Measurements from ENCODE around the gene TANGO2. TPM values are rescaled to one million over a fixed set of nuclear protein-coding genes. Genes with fewer than 3 reads are reported as not detected.
A peak's percentile ranks its signal among the peaks of the same experiment; 100 is the strongest.

TANGO2 gene
- total and polyA plus RNA-seq, 9 of the 15 experiments (the other 6 are each of a cell fraction or from before 2014, with no cell fraction given) = 15.5 to 94.9 (median 70.1) TPM

DNA sequence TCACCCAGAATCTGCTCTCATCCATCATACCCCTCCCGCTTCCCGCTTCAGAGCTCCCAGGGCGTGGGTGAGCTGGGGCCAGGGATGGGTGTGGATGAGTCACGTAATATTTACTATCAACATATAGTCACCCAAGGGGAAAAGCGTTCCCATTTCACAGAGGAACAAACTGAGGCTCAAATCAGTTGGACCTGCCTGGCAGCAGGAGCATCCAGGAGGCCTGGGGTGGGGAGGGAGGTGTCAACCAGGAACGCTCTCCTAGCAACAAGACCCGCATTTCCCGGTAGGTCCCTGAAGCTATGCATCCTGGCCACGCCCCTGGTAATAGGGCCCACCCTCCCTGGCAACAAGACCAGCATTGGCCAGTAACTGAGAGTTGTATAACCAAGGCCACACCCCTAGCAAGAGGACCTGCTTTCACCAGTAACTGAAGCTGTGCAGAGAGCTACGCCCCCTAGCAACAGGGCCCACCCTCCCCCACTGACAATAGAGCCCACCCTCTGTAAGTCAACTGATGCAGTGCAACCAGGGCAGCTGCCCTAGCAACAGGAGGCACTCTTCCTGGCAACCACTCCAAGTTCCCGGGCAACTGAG is 46.5 kb upstream of the TANGO2 start (continued):
- TF ChIP-seq, protein P1, sequence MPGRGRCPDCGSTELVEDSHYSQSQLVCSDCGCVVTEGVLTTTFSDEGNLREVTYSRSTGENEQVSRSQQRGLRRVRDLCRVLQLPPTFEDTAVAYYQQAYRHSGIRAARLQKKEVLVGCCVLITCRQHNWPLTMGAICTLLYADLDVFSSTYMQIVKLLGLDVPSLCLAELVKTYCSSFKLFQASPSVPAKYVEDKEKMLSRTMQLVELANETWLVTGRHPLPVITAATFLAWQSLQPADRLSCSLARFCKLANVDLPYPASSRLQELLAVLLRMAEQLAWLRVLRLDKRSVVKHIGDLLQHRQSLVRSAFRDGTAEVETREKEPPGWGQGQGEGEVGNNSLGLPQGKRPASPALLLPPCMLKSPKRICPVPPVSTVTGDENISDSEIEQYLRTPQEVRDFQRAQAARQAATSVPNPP (IDR thresholded peaks at IDR 0.05; ENCODE audit: borderline replicate concordance, insufficient read depth, insufficient read length) = no peak
- TF ChIP-seq CREB1 (IDR thresholded peaks at IDR 0.05) (peak; percentile 46; the same call in 1 of the 2 replicates), CREB1 (CRISPR knock-in tag; IDR thresholded peaks at IDR 0.05) (no peak), NR2C1 (IDR thresholded peaks at IDR 0.05) (no peak), NR2C1 (tag; IDR thresholded peaks at IDR 0.05) (no peak), NFYB (IDR thresholded peaks at IDR 0.05; ENCODE audit: extremely low read depth, insufficient read length) (no peak), ZNF41 (CRISPR knock-in tag; conservative IDR thresholded peaks at IDR 0.05) (no peak), ZNF551 (CRISPR knock-in tag; IDR thresholded peaks at IDR 0.05) (no peak), HDGF (IDR thresholded peaks at IDR 0.05) (0 out of 2 replicates have a peak, but pooled peaks have one; percentile 21), NBN (IDR thresholded peaks at IDR 0.05; ENCODE audit: low read depth) (no peak), HDAC6 (IDR thresholded peaks at IDR 0.05; ENCODE audit: low read depth, low read length) (0 out of 2 replicates have a peak, but pooled peaks have one; percentile 89), SOX6 (IDR thresholded peaks at IDR 0.05) (no peak), HNRNPLL (IDR thresholded peaks at IDR 0.05; ENCODE audit: low read depth, low read length, poor library complexity, severe bottlenecking) (no peak), CXXC5 (CRISPR knock-in tag; IDR thresholded peaks at IDR 0.05) (0 out of 2 replicates have a peak, but pooled peaks have one; percentile 13), BRD9 (IDR thresholded peaks at IDR 0.05; ENCODE audit: low read depth, partially characterized antibody) (peak; percentile 37), KDM5B (IDR thresholded peaks at IDR 0.05; ENCODE audit: insufficient replicate concordance, low read depth, low read length) (no peak), RFX5 (IDR thresholded peaks at IDR 0.05; ENCODE audit: low read depth, low read length) (peak; percentile 91), MYC (IDR thresholded peaks at IDR 0.05; ENCODE audit: low read depth, low read length) (0 out of 2 replicates have a peak, but pooled peaks have one; percentile 1), MYC (CRISPR knock-in tag; IDR thresholded peaks at IDR 0.05; ENCODE audit: borderline replicate concordance, low read depth) (no peak), RCOR1 (IDR thresholded peaks at IDR 0.05; ENCODE audit: borderline replicate concordance in 1 of 2, low read depth in 2 of 2, low read length in 2 of 2) (peak; percentile 72 to 98), ZNF197 (CRISPR knock-in tag; IDR thresholded peaks at IDR 0.05; ENCODE audit: low read depth) (no peak), ZNF184 (CRISPR knock-in tag; IDR thresholded peaks at IDR 0.05) (no peak), PRMT5 (CRISPR knock-in tag; IDR thresholded peaks at IDR 0.05) (no peak), CHD1 (IDR thresholded peaks at IDR 0.05; ENCODE audit: low read length) (no peak), XRCC3 (IDR thresholded peaks at IDR 0.05) (no peak)
- TF ChIP-seq, protein P2, sequence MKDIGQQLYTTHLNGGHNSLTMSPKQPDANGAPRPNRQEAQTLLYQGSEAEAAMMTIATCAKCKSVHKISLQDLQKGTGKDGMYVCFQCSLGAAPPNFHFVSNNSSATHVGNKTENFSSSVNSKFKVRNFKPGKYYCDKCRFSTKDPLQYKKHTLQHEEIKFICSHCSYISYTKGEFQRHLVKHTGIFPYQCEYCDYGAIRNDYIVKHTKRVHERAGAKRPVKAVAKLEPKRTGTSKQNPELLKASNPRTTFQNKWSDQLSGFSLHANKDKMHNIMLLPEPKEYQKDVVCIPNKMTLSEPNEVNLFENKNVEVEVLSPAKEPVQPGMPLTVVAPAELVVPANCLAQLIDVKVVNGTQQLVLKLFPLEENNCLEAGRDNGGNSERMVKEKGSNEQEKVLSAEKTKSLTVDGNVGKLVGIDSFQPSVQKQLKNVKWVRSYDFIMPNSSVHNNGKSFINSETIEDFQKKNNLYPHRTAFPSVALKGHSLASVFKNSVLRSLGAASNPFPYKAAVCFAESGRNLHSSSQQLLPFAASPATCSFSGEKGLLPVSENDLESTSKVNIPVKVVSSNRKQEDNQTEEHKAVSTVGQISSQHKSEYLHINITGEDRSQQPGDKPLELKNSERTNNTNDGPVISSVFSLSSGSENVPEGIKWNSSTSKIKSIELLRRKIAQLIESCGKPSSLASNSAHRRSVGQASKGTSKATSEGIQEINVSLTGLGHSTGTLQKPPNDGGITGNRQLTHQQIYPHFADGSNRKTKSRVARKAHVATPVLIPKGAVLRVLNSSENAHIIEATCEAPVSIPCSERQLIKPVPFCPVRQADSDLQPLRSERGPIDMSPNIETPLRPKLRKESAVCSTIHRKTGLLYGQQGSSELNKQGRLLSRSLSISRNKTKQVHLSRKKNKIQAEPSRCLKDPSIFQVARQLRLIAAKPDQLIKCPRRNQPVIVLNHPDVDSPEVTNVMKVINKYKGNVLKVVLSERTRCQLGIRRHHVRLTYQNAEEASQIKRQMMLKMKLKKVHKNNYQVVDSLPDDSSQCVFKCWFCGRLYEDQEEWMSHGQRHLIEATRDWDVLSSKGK (CRISPR knock-in tag; IDR thresholded peaks at IDR 0.05) = no peak

All from K562 (cell line).